DMS153 (cell line): ENCODE data around the gene MECP2.

Source experiments
- DNase-seq: peaks from one replicate; lab custom pipeline; 2025; lab: John Stamatoyannopoulos, UW

MECP2 gene

GRCh38 chrX:154115750-154116149 lies 18.2 kb upstream of the MECP2 start:
- DNase-seq, result no peak

DNA sequence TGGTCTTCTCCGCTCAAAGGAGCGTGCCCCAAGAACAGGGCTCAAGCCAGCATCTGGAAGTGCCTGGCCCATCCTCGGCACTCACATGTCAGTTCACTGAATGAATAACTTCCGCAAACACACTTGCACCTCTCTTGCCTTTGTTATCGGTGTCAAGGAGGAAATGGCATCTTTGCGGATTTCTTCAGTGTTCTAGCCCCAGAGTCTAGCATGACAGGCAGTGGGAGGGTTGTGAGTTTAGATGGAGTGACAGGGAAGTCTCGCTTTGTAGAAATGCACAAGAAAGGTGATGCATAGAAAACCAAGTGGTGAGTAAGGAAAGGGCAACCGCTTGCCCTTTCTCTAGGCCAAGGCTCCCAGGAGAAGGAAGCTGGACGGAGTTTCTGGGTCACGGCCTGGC lies 17.6 kb upstream of the MECP2 start:
- no peak for DNase-seq

DNA sequence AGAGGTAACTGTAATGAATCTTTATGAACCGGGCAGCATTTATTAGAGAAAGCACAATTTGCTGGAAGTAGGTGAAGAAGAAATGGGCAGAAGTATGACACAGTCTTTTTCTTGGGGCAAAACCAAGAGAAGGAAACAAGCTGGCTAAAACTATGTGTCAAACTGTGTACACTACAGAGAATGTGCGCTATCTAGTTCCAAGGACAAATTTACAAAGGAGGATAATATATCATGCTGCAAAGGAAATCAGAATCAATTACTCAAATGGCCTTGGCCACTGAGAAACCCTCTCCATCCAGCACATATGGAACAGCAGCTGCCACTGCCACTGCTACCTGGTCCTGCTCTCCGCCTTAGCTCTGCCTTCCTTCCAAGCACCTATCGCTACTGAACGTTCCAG lies 17.1 kb upstream of the MECP2 start:
- no peak for DNase-seq

- no peak for DNase-seq
Measured at GRCh38 chrX:154113729-154114128, 16.2 kb upstream of the MECP2 start.

DNA sequence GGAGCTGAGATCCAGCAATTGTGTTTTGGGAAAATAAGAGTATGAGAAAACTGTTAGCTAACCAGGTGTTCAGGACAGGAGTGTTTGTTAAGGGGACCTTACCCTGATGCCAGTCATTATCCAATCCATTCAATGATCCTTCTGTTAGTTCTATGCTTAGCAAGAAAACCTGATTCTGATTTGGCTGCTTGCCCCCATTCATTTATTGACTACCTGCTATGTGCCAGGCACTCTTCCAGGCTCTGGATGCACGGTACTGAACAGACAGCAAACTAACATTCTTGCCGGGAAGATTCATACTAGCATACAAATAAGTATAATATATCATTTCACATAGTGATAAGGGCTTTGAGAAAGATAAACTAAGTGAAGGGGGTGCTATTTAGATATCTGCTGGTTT lies 1.0 kb upstream of the MECP2 start:
- no peak for DNase-seq

DNA sequence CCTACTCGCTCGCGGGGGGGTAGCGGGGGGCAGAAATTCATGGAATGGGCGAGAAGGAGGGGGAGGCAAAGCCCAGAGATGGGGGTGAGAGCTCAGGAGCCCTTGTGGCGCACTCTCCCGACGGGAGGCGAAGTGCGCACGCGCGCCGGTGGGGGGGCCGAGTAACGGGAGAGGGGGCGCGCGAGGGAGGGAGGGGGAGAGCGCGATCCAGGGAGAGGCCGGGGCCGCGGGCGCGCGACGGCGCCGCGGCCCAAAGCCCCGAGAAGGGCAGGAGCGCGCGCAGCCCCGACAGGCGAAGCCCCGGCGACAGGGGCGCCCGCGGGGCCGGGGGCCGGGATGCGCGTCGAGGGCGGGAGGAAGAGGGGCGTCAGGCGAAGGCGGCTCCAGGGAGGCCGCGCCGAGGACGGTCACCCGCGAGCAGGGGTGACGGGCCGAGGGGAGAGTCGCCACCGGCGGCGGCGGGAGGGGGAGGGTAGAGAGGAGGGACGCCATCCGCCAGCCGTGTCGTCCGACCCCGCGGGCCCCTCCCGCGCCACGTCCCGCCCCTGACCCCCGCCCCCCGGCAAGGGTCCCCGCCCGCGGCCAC lies 421 bp downstream of the MECP2 start:
- DNase-seq, result peak; percentile 6

DNA sequence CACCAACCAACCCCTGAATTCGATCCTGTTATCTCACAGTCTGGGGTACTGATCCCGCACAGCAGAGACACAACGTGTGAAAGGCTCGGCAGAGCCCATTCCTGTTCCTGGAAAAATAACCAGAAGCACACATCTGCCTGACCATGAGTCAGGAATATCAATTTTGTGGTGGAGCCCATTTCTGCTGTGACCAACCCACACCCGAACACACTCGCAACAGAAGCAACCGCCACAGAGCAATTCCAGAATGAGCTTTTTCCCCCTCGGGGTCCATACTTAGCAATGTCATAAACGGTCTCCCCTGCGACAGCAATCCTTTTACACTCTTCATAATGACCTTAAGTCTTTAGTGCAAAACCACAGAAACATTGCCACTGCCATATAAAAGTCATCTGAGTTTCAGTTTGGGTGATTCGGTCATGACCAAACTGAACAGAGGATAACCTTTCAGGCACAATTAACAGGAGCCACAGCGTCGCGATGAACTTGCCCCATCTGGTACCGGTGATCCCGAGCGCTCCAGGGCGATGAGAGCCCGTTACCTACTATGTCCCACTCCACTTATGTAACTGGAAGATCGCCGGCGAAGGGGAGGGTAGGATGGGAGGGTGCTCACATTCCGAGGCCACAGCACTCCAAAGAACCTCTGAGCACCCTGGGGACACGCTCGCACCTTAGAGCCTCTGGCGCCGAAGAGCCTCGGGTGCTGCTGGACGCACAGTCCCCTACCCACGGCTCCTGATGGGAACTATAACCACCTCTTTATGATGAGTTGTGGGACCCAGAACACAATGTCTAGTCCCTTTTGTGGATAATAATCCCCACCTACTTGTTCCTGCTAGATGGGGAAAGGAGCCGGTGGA lies 1.1 kb downstream of the MECP2 start:
- DNase-seq, result no peak

DNA sequence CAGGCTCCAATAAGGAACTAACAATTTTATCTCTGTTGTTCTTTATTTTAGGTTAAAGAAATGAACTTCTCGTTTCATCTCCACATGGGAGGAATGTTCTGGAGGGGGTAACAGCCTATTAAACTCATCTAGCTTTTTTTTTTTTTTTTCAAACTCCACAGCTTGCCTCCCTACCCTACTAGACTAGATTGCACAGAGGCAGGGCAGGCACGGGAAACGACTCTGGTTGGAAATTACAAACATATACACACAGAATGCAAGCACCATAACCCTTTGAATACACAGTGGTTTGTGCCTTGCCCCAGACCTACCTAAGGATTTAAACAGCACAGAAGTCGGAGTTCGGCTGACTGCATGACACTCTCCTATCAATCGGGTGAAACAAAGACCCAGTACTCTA lies 2.7 kb downstream of the MECP2 start:
- no peak for DNase-seq

DNA sequence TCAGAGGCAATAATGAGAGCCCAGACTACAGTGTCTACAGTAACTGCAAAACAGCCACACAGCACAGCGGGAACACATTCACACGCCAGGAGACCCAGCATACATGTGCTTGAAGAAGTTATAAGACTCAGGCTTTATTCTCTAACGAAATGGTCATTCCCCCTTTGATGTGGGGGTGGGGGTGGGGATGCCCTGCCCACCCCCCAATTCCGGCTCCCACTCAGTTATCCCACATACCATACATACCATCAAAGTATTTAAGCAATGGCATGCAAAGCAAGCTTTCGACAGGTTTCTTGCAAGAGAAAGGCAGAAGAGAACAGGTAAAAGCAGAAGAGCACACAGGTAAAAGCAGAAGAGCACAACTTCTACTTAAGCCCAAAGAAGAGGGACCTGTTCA lies 3.6 kb downstream of the MECP2 start:
- no peak for DNase-seq

DNA sequence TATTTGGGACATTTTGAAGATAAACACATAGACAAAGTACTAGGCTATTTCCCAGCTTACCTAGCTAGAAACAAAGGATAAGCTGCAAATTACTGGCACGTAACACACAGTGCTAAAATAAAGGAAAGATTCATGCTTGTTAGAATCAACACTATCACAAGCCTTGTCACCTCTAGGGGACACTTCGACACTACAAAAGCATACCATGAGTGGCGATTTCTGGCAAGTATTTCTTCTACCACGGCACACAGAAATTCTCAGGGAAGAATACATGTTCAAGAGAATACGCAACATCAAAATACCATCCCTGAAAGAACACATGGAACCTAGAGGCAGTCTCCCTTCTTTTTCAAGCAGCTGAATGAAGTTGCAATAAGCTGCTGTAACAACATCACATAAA lies 5.1 kb downstream of the MECP2 start:
- no peak for DNase-seq

- DNase-seq, result no peak
Measured at GRCh38 chrX:154091678-154092077, 5.8 kb downstream of the MECP2 start.

DNA sequence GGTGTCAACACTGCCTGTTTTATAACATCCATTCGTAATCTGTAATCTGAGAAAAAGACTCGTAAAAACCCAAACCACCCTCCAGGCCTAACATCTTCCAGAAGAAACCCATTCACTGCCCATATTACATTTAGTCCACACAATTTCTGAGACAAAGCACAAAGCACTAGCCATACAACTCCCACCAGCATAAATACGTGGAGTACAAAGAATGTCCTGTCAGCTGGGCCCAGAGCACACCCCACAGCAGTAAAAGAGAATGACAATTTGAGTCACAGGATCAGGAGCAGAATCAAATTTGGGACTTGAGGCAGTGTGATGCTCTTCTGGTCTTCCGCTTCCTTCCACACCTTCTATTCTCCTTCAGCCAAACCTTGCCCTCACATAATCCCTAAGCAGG lies 6.8 kb downstream of the MECP2 start:
- no peak for DNase-seq

- no peak for DNase-seq
Measured at GRCh38 chrX:154084449-154085300, 12.8 kb downstream of the MECP2 start.

GRCh38 chrX:154083126-154083517 lies 14.4 kb downstream of the MECP2 start:
- no peak for DNase-seq

DNA sequence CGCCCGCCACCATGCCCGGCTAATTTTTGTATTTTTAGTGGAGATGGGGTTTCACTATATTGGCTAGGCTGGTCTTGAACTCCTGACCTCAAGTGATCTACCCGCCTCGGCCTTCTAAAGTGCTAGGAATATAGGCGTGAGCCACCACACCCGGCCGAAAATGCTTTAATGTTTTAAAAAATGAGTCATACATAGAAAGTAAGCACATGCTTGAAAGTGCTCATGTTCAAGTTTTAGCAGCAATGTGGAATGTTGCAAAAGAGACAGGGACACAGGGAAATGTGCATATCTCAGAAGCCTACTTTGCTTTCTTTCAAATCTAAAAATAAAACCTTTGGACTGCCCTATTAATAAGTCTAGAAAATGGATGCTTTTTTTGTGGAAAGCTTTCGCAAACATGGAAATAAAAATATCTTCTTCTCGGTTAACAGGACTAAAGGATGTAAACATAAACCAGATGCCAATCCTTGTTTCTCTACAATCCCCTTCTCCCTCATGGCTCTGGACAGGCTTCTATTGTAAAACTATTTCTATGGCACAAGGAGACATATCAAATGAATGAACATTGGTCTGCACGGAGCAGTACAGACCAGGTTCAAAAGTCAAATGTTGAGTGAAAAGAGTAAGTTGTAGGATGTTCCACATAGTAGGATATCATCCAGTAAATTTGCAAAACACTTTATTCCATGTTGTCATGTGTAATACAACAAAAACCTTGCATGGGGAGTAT lies 15.0 kb downstream of the MECP2 start:
- DNase-seq, result no peak

GRCh38 chrX:154077101-154077500 lies 20.4 kb downstream of the MECP2 start:
- no peak for DNase-seq

DNA sequence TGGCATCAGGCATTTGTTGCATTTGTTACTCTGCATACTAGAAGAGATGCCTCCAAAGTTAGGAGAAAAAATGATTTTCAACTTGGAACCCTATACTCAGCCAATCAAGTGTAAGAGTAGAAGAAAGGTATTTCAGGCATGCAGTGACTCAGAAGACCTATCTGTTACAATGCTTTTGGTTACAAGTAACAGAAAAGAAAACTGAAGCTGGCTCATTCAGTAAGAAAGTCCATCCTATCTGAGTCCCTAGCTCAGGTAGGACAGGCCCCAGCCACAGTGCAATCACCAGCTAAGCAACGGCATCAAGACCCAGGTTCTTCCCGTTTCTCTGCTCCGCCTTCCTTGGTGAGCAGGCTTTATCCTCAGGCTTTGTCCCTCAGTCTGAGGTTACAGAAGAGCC lies 23.3 kb downstream of the MECP2 start:
- DNase-seq, result no peak

GRCh38 chrX:154072192-154072591 lies 25.3 kb downstream of the MECP2 start:
- no peak for DNase-seq

DNA sequence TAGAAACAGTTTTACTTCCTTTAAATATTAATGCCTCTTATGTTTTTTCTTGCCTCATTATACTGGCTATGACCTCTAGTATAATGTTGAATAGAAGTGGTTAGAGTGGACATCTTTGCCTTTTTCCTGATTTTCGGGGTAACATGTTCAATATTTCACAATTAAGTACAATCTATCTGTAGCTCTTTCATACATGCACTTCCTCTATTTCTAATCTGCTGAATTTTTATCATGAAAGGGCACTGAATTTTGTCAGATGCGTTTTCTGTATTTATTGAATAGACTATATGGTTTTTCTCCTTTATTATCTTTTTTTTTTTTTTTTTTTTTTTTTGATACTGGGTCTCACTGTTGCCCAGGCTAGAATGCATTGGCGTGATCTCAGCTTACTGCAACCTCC lies 29.0 kb downstream of the MECP2 start:
- DNase-seq, result no peak

DNA sequence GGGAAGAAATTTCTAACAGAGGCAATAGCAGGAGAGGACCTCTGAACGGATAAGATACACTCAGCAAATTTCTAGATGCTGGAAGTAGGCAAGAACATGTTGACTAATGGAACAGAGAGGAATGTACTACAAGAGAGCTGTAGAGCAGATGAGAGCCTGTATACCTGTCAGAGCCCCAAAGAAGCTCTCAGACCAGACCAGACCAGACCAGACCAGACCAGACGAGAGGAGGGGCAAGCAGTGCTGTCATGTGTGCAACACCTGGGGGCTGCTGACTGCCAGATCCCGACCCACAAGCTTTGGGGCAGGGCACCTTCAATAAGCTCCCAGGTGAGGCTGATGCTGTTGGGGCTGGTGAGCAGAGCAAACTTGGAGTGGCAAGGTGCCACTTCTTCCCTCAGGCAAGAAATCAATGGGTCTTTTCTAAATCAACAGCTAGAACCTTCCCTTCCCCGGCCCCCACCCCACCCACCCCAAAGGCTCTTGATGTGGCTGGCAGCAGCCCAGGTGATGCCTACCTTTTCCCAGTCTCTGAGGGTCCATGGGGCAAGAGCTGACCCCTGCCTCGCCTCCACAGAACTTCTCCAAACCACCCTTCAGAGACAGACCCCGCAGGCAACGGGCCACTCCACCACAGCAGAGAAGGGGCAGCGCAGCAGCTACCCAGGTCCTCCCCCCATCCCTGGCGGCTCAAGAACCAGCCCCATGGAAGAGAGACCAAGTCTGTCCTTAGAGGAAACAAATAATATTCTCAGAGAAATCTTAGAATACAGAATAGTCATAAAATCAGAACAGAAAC lies 32.7 kb downstream of the MECP2 start:
- DNase-seq, result no peak

DNA sequence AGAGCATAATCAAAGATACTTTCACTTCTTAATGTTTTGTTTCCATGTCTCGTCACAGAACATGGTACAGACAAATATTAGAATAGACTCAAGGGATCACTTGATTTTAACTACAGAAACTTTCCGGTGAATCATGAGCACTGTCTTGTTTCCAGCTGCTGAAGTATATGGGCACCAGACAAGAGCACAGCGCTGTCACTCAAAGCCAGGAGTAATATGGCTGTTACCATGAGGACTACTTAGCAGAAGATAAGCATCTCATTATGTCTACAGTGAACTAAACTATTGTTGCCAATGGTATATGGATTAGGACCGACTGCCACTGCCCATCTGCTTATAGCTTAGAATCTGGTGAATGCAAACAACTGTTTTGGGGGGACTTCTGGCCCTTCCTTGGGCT lies 34.3 kb downstream of the MECP2 start:
- no peak for DNase-seq
